ENCODE measurements around the gene RBPJ.

The RBPJ gene

GRCh38 chr4:26303008-26303407 is 17.8 kb upstream of the RBPJ start:
- no peak for TF ChIP-seq CTCF (IDR thresholded peaks at IDR 0.05)

- TF ChIP-seq CTCF (IDR thresholded peaks at IDR 0.05) = no peak
Observed at GRCh38 chr4:26307037-26307800, 13.6 kb upstream of the RBPJ start.

- no peak for TF ChIP-seq CTCF (IDR thresholded peaks at IDR 0.05)
Observed at GRCh38 chr4:26308568-26308967, 12.2 kb upstream of the RBPJ start.

GRCh38 chr4:26310264-26310663 is 10.6 kb upstream of the RBPJ start:
- no peak for TF ChIP-seq CTCF (IDR thresholded peaks at IDR 0.05)

GRCh38 chr4:26311633-26312032 is 9.2 kb upstream of the RBPJ start:
- TF ChIP-seq CTCF (IDR thresholded peaks at IDR 0.05) = no peak

GRCh38 chr4:26317766-26318165 is 3.0 kb upstream of the RBPJ start:
- TF ChIP-seq CTCF (IDR thresholded peaks at IDR 0.05) = no peak

- no peak for TF ChIP-seq CTCF (IDR thresholded peaks at IDR 0.05)
Observed at GRCh38 chr4:26319467-26319948, 1.3 kb upstream of the RBPJ start.
